OCI-LY7 (cell line): ENCODE data around the gene CKM. TPM values are rescaled to one million over a fixed set of nuclear protein-coding genes. Genes with fewer than 3 reads are reported as not detected.
"Not testable (repeated sequence)": the region's sequence is repeated elsewhere in the genome, so short reads cannot be mapped to it uniquely, and the experiment has no call there.

ENCODE experiments used
- BruUV-seq: library from RNA; stranded (reverse); fragments of 400-500 nt; replicated peaks from 2 replicates; lab custom pipeline; 2021; lab: Mats Ljungman, UMichigan
- CTCF ChIA-PET: fragments of 300-600 bp; sonication (Branson Sonifier 250); formaldehyde crosslinking; loops from one replicate; lab custom pipeline; 2022; ENCODE audit warnings: antibody characterized with exemption; ENCODE audit not compliant: unreplicated experiment; lab: Charles Lee
- POLR2A ChIA-PET: fragments of 300-600 bp; sonication (Branson Sonifier 250); formaldehyde crosslinking; loops from one replicate; lab custom pipeline; 2022; ENCODE audit warnings: antibody characterized with exemption; lab: Charles Lee
- DNase-seq: peaks from one replicate; pipeline ENCODE4 v3.0.0-alpha.2; 2015; ENCODE audit warnings: low spot score
- H2AFZ ChIP-seq: fragments of 200-600 bp; sonication (generic), shearing (Covaris generic); 2 replicates; pipeline ENCODE4 v1.6.1; 2014; ENCODE audit warnings: mild to moderate bottlenecking, antibody characterized with exemption, low read length, moderate library complexity
- H3K27ac ChIP-seq: fragments of 200-600 bp; sonication (generic); 2 replicates; pipeline ENCODE4 v1.5.1; 2014; ENCODE audit warnings: mixed run types, low read depth, mild to moderate bottlenecking, moderate library complexity, low read length, inconsistent platforms; ENCODE audit not compliant: poor library complexity, severe bottlenecking
- H3K36me3 ChIP-seq: fragments of 200-600 bp; sonication (generic); 2 replicates; pipeline ENCODE4 v1.6.1; 2014; ENCODE audit warnings: mild to moderate bottlenecking, antibody characterized with exemption, low read length, moderate library complexity, mixed read lengths; ENCODE audit not compliant: insufficient read depth
- H3K4me1 ChIP-seq: fragments of 200-600 bp; sonication (generic); 2 replicates; pipeline ENCODE4 v1.5.1; 2014; ENCODE audit warnings: mild to moderate bottlenecking, low read length; ENCODE audit not compliant: insufficient read depth, poor library complexity, severe bottlenecking
- H3K4me2 ChIP-seq: fragments of 200-600 bp; sonication (generic); 2 replicates; pipeline ENCODE4 v1.6.1; 2014; ENCODE audit warnings: mild to moderate bottlenecking, low read length
- H3K4me3 ChIP-seq: fragments of 200-600 bp; sonication (generic); 2 replicates; pipeline ENCODE4 v1.5.1; 2014; ENCODE audit warnings: mild to moderate bottlenecking, low read depth, low read length; ENCODE audit not compliant: poor library complexity, severe bottlenecking
- H3K79me2 ChIP-seq: fragments of 200-600 bp; sonication (generic); 2 replicates; pipeline ENCODE4 v1.6.1; 2016; ENCODE audit warnings: low read depth, mild to moderate bottlenecking, low read length, moderate library complexity, mixed read lengths; ENCODE audit not compliant: insufficient read depth
- H3K9me2 ChIP-seq: fragments of 200-600 bp; sonication (generic); 2 replicates; pipeline ENCODE4 v1.6.1; 2016; ENCODE audit warnings: mild to moderate bottlenecking, low read length, mixed read lengths; ENCODE audit not compliant: insufficient read depth
- H3K9me3 ChIP-seq: fragments of 200-600 bp; sonication (generic); 2 replicates; pipeline ENCODE4 v1.6.1; 2014; ENCODE audit warnings: mild to moderate bottlenecking, mixed run types, low read length, mixed read lengths
- H4K20me1 ChIP-seq: fragments of 200-600 bp; sonication (generic); 2 replicates; pipeline ENCODE4 v1.6.1; 2014; ENCODE audit warnings: mild to moderate bottlenecking, antibody characterized with exemption, low read length, moderate library complexity, mixed read lengths; ENCODE audit not compliant: insufficient read depth
- EZH2phosphoT487 ChIP-seq: fragments of 200-600 bp; sonication (generic); IDR thresholded peaks from 2 replicates; pipeline ENCODE4 v1.6.1; 2018; ENCODE audit warnings: low read depth, borderline replicate concordance, mild to moderate bottlenecking, mixed run types, antibody characterized with exemption, low read length, moderate library complexity, mixed read lengths
- intact Hi-C: fragments of 100-400 bp; cut with micrococcal nuclease; formaldehyde crosslinking; loops from one replicate; pipeline ENCODE4 v1.10.0; 2022; ENCODE audit not compliant: unreplicated experiment
- total RNA-seq, 2 experiments: library from RNA; depleted of rRNA in 1 of 2; stranded (reverse); fragments of >200 nt in 1 of 2; shearing (Covaris generic) in 1 of 2; gene quantifications; 2 replicates each; pipeline ENCODE4 v1.2.3, GENCODE V29; 2014 to 2022
- TF ChIP-seq, protein P1 (sequence below): fragments of 200-600 bp; sonication (generic); conservative IDR thresholded peaks from 2 replicates; pipeline ENCODE4 v1.5.1; 2014; ENCODE audit warnings: mild to moderate bottlenecking, antibody characterized with exemption, low read length, moderate library complexity, mixed read lengths

CKM gene
- total RNA-seq, 2 experiments from 2014 or later: not detected

DNA sequence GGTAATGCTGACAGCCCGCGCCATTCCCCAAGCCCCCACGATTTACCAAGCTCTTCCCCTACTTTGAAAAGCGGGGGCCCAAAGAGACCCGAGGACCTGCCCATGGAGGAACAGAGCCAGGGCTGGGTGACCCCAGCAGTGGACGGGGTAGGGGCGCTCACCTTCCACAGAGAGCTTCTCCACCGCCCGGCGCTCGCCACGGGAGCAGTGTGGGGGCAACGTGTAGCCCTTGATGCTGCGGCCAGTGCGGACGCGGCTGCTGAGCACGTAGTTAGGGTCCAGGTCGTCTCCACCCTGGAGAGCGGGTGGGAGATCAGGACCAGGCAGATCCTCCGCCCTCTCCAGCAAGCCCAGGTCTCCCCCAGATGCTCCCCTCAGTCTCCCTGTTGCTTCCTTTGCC lies 7.4 kb downstream of the CKM start:
- H3K4me2 ChIP-seq: no peak overlapping the region
- H3K36me3 ChIP-seq: no peaks in the 10 kb centered on the region
- no peak for DNase-seq
- no peaks in the 10 kb centered on the region for H3K4me1 ChIP-seq
- H3K9me3 ChIP-seq: no peaks in the 10 kb centered on the region
- no peak for TF ChIP-seq EZH2phosphoT487
- TF ChIP-seq, protein P1, sequence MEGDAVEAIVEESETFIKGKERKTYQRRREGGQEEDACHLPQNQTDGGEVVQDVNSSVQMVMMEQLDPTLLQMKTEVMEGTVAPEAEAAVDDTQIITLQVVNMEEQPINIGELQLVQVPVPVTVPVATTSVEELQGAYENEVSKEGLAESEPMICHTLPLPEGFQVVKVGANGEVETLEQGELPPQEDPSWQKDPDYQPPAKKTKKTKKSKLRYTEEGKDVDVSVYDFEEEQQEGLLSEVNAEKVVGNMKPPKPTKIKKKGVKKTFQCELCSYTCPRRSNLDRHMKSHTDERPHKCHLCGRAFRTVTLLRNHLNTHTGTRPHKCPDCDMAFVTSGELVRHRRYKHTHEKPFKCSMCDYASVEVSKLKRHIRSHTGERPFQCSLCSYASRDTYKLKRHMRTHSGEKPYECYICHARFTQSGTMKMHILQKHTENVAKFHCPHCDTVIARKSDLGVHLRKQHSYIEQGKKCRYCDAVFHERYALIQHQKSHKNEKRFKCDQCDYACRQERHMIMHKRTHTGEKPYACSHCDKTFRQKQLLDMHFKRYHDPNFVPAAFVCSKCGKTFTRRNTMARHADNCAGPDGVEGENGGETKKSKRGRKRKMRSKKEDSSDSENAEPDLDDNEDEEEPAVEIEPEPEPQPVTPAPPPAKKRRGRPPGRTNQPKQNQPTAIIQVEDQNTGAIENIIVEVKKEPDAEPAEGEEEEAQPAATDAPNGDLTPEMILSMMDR: no peak
- H3K4me3 ChIP-seq: no peak overlapping the region
- no peak overlapping the region for H3K27ac ChIP-seq
- H4K20me1 ChIP-seq: no peaks in the 10 kb centered on the region
- intact Hi-C loops: no loop called here
- ChIA-PET POLR2A (no interaction called here), CTCF (no interaction called here)
- no peaks in the 10 kb centered on the region for H3K9me2 ChIP-seq
- no TSS peak for BruUV-seq
- H3K79me2 ChIP-seq: no peaks in the 10 kb centered on the region
- no peak overlapping the region for H2AFZ ChIP-seq

DNA sequence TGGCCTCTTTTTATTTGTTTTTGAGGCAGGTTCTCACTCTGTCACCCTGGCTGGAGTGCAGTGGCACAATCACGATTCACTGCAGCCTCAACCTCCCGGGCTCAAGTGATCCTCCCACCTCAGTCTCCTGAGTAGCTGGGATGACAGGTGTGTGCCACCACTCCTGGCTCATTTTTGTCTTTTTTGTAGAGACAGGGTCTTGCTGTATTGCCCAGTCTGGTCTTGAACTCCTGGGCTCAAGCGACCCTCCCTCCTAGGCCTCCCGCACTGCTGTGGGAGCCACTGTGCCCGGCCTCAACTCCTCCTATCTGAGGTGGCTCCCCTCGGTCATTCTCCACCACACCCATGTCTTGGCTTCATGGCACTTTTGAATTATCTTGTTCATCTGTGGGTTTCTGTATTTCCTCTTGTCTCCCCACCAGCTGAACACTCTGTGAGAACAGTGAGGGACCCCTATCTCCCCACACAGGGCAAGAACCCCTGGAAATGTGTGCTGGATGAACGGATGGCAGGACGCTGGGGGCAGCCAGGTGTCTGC lies 7.9 kb downstream of the CKM start:
- no peak for DNase-seq
- no peaks in the 10 kb centered on the region for H4K20me1 ChIP-seq
- POLR2A ChIA-PET: no interaction called here
- H3K27ac ChIP-seq: no peak overlapping the region
- H3K4me2 ChIP-seq: no peak overlapping the region
- H3K36me3 ChIP-seq: no peaks in the 10 kb centered on the region
- intact Hi-C loops: no loop called here
- H2AFZ ChIP-seq: no peak overlapping the region
- CTCF ChIA-PET: no interaction called here
- H3K4me1 ChIP-seq: no peaks in the 10 kb centered on the region
- H3K9me2 ChIP-seq: no peaks in the 10 kb centered on the region
- no peak overlapping the region for H3K4me3 ChIP-seq
- no TSS peak for BruUV-seq
- TF ChIP-seq, protein P1: no peak
- TF ChIP-seq EZH2phosphoT487: no peak
- H3K9me3 ChIP-seq: no peaks in the 10 kb centered on the region
- no peaks in the 10 kb centered on the region for H3K79me2 ChIP-seq

DNA sequence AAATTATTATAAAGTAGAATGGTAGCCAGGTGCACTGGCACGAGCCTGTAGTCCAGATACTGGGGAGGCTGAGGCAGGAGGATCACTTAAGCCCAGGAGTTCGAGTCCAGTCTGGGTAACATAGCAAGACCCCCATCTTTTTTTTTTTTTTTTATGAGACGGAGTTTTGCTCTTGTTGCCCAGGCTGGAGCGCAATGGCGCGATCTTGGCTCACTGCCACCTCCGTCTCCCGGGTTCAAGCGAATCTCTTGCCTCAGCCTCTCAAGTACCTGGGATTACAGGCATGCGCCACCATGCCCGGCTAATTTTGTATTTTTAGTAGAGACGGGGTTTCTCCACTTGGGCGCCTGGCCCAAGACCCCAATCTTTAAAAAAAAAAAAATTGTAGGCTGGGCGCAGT lies 10.4 kb downstream of the CKM start:
- DNase-seq, H3K27ac ChIP-seq, H3K4me3 ChIP-seq, CTCF ChIA-PET, H3K79me2 ChIP-seq, H3K36me3 ChIP-seq, H3K4me1 ChIP-seq, H3K4me2 ChIP-seq, H3K9me2 ChIP-seq, intact Hi-C loops, H4K20me1 ChIP-seq, H3K9me3 ChIP-seq, BruUV-seq, H2AFZ ChIP-seq: not testable (repeated sequence)
- POLR2A ChIA-PET: interaction anchor here (0.5 kb wide), 1 partner anchor 13 kb away, joined by 4 read pairs; no protein-coding TSS in a partner anchor
